ENCODE measurements around the gene GNB5. TPM values are rescaled to one million over a fixed set of nuclear protein-coding genes. Genes with fewer than 3 reads are reported as not detected.

Gene GNB5
- total RNA-seq, 2 donors from 2014 or later: 19.1 to 20.7 TPM

- TF ChIP-seq, protein P1, sequence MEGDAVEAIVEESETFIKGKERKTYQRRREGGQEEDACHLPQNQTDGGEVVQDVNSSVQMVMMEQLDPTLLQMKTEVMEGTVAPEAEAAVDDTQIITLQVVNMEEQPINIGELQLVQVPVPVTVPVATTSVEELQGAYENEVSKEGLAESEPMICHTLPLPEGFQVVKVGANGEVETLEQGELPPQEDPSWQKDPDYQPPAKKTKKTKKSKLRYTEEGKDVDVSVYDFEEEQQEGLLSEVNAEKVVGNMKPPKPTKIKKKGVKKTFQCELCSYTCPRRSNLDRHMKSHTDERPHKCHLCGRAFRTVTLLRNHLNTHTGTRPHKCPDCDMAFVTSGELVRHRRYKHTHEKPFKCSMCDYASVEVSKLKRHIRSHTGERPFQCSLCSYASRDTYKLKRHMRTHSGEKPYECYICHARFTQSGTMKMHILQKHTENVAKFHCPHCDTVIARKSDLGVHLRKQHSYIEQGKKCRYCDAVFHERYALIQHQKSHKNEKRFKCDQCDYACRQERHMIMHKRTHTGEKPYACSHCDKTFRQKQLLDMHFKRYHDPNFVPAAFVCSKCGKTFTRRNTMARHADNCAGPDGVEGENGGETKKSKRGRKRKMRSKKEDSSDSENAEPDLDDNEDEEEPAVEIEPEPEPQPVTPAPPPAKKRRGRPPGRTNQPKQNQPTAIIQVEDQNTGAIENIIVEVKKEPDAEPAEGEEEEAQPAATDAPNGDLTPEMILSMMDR (conservative IDR thresholded peaks at IDR 0.05): no peak
- H3K36me3 Mint-ChIP-seq (ENCODE audit: low read depth): peaks cover 22% of the 10 kb centered on the region
- peaks cover 5% of the 10 kb centered on the region for H3K27me3 Mint-ChIP-seq (ENCODE audit: insufficient read depth)
- H3K9ac ChIP-seq (ENCODE audit: extremely low read depth, low read length, poor library complexity, severe bottlenecking): no peak overlapping the region
- no peaks in the 10 kb centered on the region for H3K27me3 ChIP-seq (ENCODE audit: control insufficient read depth, insufficient read depth, low read length, poor library complexity, severe bottlenecking)
- DNase-seq: no peak
- H3K4me3 ChIP-seq (ENCODE audit: low read length): no peak overlapping the region
- WGBS, 2 experiments (ENCODE audit: insufficient coverage in 1 of 2, insufficient read length in 1 of 2): 94 to 100% methylated on average over 2 to 3 of the region's 3 CpGs
- H3K4me1 ChIP-seq (ENCODE audit: control insufficient read depth, insufficient read depth, low read length): peaks cover 7% of the 10 kb centered on the region
- peaks cover 33% of the 10 kb centered on the region for H3K36me3 ChIP-seq (ENCODE audit: control insufficient read depth, insufficient read depth, low read length)
- H3K27ac Mint-ChIP-seq: no peak overlapping the region
- H3K9me3 Mint-ChIP-seq: no peaks in the 10 kb centered on the region
- no peaks in the 10 kb centered on the region for H3K9me3 ChIP-seq (ENCODE audit: control insufficient read depth, low read length)
- H3K4me1 Mint-ChIP-seq: peaks cover 10% of the 10 kb centered on the region
- H3K4me3 Mint-ChIP-seq: no peak overlapping the region
- no peak overlapping the region for H3K27ac ChIP-seq (ENCODE audit: low read depth, low read length)
These were observed 124.2 kb downstream of the GNB5 start for GRCh38 chr15:52066842-52067544.

Other genes starting within 250 kb of the GNB5 start
- 10 to 100 TPM; 25.6 to 26.5 TPM for gene LEO1, start 219.6 kb downstream of the GNB5 start, total RNA-seq
- 10 to 100 TPM; 80.2 to 81.6 TPM for gene MAPK6, start 172.2 kb downstream of the GNB5 start, total RNA-seq
- gene BCL2L10, start 78.6 kb downstream of the GNB5 start, total RNA-seq: 1 to 10 TPM in 1 of 2 donors, not detected in 1; 1.5 TPM
- 10 to 100 TPM; 19.1 to 26.7 TPM for gene MYO5C, start 104.4 kb upstream of the GNB5 start, total RNA-seq